GM18499 (cell line): ENCODE data around the gene TMEM121.

Experiments
- ATAC-seq: cut with Tn5 transposase; IDR thresholded peaks from one replicate; pipeline ENCODE4 v1.9.1; 2021; ENCODE audit warnings: moderate number of reproducible peaks; ENCODE audit not compliant: insufficient read depth, unreplicated experiment

Gene TMEM121

DNA sequence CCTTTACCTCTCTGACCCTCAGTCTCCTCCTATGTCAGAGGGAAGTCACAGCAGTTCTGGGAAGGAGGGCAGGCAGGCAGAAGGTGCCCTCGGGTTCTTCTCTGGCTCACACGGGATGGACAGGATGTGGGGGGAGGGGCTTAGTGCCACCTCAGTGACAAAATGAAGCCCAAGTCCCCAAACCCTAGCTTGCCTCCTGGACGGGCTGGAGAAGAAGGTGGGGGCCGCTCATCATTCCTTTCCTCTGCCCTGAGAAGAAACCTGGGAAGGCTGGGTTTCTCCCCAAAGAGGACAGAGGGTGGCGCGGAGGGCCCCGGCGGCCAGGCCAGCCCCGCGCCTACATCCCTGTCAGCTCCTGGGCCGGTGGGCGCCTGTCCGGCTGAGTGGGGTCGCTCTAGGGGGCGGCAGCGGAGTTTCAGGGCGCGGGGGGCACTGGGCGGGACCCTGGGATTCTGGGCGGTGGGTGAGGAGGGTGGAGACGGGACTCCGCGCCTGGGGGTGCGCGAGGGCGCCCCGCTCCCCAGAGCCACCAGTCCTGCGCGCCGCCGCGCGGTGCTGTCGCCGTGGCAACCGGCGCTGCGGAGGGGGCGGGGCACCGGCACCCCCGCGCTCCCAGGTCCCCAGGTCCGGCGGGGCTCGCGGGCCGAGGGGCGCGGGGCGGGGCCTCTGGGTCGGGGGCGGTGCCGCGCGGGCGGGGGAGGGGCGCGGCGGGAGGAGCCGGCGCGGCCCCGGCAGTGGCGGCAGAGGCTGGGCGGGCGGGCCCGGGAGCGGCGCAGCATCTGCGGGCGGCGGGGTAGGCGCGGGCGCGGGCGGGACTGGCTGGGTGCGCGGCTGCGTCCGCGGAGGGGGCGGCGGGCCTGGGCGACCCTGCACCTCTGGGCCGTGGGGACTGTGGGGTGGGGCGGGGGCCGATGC lies at the start of gene TMEM121:
TMEM121 (plus strand) TSS at position 723 of the 915 bp plus-strand sequence. CDS start 2,252 bp downstream, outside the sequence.
- no peak for ATAC-seq

DNA sequence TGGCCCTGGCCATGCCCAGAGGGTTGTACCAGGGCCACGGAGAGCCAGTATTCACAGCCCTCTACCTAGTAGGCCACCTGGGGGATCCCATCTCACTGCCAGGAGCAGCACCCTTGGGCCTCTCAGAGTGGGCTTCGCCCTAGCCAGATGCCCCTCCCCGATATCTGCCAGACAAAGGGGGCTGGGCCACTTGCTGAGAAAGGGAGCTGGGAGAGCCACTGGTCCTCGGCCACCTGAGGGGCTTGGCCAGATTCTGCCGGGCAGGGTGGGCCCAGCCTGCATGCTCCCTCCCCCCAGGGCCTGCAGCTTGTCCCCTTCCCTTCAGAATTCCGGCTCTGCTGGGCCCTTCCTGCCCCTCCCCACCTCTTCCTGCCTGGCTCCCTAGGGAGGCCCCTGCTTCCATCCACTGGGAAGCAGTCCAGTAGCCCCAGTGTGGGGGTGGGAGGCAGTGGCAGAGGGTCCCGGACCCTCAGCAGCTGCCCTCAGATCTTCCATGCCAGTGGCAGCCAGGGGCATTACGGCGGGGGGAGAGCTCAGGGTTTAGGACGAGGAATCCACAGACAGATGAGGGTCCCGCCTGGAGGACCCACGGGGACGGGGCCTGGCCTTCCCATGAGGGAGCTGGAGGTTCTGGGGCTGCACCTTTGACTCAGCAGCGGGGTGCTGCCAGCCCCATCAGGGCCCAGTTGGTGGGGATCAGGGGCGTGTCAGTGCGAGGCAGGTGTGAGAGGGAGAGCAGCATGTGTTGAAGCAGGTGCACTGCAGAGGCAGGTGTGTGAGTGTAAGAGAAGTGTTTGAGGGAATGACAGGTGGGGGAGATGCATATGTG lies 49.3 kb upstream of the TMEM121 start:
- ATAC-seq = no peak

DNA sequence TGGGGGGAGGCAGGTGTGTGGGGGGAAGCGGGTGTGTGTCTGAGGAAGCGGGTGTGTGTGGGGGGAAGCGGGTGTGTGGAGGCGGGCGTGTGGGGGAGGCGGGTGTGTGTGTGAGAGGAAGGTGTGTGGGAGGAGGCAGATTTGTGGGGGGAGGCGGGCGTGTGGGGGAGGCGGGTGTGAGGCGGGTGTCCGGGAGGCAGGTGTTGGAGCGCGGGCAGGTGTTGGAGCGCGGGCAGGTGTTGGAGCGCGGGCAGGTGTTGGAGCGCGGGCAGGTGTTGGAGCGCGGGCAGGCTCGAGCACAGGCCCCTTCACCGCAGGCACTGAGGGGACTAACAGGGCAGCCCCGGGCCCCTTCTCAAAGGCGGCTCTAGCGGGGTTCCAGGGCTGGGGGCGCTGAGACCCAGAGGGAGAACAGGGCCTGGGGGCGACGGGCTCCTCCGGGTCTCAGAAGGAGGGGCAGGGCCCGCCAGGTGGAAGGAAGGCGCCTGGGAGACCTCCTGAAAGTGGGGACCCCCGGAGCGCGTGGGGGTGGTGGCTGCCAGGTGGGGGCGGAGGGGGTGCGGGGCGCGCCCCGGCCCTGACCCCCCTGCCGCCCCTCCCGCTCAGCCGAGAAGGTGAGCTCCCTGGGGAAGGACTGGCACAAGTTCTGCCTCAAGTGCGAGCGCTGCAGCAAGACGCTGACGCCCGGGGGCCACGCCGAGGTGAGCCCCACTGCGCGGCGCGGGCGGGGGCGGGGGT lies 48.6 kb upstream of the TMEM121 start:
- ATAC-seq = no peak

DNA sequence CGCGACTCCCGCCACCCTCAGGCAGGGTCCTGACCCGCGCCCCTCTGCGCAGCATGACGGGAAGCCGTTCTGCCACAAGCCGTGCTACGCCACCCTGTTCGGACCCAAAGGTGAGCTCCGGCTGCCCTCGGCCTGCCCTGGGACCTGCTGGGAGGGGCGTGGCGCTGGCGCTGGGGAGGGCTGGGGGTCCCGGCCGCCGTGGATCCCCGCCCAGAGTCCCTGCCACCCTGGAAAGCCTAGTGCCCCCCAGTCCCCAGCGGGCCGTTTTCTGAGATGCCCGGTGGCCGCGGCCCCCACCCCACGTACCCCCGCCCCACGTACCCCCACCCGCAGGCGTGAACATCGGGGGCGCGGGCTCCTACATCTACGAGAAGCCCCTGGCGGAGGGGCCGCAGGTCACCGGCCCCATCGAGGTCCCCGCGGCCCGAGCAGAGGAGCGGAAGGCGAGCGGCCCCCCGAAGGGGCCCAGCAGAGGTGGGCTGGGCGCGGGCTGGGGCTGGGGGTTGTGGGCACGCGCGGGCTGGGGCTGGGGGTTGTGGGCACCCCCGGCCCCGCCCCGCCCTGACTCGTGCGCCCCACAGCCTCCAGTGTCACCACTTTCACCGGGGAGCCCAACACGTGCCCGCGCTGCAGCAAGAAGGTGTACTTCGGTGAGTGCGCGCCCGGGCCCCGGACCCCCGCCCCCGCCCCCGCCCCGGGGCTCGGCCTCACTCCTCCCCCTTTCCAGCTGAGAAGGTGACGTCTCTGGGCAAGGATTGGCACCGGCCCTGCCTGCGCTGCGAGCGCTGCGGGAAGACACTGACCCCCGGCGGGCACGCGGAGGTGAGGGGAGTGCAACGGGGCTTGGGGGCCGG lies 47.8 kb upstream of the TMEM121 start:
- no peak for ATAC-seq

DNA sequence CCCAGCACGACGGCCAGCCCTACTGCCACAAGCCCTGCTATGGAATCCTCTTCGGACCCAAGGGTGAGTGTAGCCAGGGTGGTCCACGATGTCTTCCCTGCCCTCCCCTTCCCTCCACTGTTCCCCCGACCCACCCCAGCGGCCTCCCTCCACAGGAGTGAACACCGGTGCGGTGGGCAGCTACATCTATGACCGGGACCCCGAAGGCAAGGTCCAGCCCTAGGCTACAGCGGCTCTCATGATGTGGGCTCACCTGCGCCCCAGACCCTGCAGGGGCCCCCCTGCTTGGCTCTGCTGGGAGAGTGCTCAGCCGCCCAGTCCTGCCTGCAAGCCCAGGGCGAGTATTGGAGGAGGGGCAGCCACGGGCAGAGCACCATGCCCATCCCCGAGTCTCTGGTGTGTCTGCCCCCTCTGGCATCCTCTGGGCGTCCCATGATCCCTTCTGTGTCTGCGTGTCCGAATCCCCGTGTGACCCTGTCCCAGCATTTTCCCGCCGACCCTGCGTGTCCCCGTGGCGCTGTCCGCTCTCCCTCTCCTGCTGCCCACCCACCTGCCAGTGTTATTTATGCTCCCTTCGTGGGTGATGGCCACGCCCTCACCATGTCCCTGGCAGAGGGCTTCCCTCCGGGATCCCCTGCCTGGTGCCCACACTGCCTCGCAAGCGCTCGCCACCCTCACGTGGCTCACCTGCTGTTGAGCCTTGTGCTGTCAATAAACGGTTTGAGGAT lies 46.8 kb upstream of the TMEM121 start:
- ATAC-seq = no peak

DNA sequence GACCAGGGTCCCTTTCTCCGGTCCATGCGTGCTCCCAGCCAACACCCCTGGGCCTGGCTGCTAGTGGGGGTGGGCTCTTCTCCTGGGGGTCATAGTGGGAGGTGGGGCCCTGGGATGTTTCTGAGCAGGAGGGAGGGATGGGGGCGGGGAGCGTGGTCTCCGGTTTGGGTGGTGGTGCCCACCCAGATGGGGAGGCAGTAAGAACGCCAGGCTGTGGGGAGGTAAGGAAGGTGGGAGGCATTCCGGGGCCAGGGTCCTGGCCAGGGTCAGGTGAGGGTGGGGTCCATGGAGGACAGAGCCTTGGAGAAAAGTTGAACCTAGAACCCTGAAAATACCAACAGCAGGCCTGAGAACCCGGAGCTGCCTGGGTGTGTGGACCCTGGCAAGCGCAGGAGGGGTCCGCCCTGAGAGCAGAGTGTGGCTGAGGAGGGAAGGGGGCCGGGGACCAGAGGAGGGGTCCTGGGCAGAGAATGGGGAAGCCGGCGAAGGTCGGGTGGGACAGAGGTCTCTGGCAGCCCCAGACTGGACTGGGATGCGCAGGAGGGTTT lies 46.1 kb upstream of the TMEM121 start:
- no peak for ATAC-seq

DNA sequence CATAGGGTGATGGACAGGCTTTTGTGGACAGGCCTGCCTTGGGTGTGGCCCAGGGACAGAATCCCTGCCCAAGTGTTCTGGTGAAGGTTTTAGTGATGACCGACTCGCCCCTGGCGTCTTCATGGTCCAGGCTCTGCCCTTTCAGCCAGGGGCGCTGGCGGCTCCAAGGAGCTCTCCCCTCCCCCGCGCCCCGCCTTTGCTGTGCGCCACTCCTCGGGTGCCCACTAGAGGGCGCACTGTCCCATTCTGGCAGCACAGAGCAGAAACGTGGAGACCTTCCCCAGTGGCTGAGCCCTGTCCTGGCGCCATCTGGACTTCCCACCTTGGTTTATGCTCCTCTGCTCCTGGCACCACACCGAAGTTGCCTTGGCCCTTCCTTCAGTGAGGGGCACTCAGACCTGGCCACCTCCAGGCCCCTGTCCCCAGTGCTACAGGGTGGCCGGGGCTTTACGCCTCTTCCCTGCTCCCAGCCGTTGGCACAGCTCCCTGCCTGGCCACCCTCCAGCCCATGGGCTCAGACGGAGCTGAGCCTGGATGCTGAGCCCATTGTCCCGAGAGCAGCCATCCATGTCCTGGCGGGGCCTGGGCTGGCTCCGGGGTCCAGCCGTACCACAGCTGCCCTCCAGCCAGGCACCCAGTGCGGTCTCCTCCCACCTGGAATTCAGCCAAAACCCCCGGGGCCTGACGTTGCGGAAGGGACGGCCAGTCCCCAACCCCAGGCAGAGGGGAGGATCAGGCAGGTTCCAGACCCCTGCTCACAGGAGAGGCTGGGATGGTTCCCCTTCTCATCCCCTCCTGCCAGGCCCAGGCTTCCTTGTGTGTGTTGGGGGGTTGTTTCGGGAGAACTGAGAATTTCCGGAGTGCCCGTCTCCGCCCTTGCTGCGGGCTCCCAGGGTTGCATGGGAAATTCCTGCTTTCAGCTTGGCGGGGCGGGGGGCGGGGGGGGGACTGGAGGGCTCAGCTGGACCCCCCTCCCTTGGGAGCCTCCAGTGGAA lies 45.3 kb upstream of the TMEM121 start:
- no peak for ATAC-seq

DNA sequence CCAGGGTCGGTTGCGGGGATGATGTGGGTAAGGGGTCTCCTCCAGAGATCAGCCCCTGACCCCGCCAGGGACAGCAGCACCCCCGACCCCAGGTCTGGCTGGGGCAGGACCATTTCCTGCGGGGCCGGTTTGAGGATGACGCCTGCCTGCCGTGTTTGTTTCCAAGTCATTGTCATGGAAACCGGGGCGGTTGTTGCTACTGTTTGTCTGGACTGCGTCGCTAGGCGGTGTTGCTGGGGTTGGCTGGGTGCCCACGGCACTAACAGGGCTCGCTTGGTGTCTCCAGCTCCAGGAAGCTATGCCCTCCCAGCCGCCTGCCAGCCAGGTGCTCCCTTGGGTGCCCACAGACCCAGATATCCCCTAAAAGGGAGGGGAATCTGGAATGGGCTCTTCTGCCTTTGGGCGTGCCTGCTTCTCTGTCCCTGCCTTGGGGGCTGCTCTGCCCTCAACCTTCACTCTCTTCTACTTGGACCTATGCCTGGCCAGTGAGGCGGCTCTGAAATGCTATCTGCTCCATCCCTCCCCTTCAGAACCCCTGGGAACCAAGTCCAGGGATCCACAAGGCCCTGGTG lies 44.4 kb upstream of the TMEM121 start:
- peak; percentile 41 for ATAC-seq

DNA sequence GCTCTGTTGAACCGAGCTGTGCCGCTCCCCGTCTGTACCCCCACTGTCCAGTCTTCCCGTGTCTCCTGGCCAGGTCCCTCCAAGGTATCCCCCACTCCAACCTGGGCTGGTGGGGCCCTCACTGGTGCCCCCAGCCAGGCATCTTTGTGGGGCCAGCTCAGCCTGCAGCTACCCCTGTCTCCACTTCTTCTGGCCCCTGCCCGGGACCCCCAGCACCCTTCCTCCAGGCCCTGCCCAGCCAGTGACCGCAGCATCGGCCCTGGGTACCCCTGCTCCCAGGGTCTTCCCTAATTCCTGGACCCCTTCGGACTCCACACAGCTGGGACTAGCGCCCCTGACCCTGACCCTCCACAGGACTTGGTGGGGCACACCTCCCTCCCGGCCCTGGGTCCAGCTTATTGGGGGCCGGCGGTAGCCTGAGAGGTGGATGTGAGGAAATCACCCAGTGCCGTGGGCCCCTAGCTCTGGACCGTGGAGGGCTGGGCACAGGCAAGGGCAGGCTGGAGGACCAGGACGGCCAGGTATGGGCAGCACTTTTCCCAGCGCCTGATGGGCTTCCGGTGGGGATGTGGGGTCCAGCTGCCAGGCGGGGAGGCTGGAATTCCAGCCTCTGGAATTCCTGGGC lies 43.8 kb upstream of the TMEM121 start:
- no peak for ATAC-seq

DNA sequence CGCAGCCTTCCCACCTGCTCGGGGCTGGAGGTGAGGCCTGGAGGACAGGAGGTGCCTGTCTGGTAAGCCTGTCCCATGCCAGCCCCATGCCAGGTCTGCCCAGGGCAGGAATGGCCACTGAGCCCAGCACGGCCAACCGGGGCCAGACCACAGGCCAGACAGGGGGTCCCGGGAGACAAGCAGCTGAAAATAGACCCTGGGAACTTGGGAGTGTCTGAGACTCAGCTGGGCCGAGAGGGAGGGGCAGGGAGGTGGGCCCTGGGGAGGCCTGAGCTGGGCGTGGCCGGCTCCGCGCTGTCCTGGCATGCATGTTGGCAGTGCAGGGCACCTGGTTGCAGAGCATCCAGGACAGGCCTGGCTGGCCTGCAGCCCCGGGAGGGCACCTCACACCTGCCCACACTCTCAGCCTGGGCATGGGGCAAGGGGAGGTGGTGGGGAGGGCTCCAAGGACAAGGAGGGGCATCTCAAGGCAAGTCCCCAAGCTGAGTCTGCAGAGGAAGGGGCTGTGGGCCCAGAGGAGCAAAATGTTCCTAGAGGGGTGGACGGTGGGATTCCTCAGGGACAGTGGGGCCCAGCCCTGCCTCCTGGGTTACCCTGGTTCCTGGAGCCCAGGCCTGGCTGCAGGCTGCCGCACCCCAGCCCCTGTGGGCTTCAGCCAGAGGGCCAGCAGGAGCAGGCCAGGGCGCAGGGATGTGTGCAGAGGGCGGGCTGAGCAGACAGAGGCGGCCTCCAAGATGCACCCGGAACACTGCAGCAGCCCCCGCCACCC lies 42.9 kb upstream of the TMEM121 start:
- ATAC-seq = no peak

DNA sequence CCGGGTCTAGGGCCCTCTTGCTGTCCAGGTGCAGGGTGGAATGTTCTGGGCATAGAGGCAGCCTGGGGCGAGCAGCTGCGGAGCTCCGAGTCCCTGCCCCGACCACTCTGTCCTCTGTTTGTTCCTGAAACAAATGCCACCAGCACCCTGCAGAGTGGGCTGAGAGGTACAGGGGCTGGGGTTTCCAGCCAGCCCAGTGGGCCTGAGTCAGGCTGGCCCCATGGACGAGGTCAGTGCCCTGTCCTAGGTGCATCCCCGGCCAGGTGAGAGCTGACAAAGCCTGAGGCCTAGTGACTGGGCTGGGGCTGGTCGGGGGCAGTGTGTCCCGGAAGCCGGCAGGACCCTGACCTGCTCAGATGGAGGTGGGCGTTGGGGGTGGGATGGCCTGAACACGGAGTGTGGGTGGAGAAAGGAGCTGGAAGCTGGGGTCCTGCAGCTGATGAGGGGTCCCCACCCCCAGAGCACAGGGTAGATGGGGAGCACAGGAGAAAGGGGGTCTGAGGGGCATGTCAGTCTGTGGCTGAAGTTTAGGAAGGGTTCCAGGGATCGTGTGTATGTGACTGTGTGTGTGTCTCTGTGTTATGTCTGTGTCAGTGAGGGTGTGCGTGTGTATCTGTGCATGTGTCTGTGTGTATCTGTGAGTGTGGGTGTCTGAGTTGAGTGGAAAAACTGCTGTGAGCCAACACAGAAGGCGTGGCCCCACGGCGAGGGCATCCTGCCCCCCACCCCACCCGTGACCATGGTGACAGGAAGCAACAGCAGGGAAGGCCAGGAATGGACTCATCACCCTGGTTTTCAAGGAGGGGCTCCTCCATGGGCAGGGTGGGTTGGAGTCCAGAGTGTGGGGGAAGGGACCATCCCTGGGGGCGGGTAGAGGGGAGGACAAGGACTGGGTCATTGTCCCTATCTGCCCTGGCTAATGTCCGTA lies 42.0 kb upstream of the TMEM121 start:
- no peak for ATAC-seq

DNA sequence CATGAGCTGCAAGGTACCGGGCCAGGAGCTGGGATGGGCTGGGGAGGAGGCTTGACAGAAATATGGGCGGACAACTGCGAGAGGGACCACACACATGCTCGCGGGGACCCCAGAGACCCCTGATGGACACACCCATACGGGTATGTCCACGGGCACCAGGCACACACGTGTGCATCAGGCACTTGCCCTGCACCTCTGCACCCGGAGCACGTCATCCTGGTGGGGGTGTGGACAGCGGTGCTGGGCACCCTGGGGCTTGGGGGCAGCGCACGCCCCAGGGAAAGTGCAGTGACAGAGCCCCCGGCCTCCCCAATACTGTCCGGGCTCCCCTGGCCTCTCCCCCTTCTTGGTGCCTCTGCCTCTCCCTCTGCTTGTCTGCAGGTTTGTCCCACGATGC lies 41.4 kb upstream of the TMEM121 start:
- ATAC-seq = no peak

DNA sequence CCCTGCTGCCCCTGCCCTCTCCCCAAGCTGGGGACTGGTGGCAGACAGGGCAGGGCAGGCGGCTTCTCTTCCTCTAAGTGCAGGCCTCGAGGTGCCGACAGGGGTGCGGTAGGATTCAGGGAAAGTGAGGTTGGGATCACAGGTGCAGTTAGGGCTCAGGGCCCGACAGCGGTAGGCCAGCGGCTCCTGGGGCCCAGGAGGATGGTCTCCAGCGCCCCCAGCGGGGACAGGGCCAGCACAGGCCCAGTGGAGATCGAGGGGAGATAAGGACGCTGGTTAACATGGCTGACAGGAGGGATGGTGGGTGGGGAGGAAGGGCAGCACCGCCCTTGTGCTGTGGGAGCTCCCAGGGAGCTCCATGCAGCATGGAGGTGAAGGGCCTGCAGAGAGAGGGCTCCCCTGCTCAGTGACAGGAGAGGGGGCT lies 40.6 kb upstream of the TMEM121 start:
- no peak for ATAC-seq

DNA sequence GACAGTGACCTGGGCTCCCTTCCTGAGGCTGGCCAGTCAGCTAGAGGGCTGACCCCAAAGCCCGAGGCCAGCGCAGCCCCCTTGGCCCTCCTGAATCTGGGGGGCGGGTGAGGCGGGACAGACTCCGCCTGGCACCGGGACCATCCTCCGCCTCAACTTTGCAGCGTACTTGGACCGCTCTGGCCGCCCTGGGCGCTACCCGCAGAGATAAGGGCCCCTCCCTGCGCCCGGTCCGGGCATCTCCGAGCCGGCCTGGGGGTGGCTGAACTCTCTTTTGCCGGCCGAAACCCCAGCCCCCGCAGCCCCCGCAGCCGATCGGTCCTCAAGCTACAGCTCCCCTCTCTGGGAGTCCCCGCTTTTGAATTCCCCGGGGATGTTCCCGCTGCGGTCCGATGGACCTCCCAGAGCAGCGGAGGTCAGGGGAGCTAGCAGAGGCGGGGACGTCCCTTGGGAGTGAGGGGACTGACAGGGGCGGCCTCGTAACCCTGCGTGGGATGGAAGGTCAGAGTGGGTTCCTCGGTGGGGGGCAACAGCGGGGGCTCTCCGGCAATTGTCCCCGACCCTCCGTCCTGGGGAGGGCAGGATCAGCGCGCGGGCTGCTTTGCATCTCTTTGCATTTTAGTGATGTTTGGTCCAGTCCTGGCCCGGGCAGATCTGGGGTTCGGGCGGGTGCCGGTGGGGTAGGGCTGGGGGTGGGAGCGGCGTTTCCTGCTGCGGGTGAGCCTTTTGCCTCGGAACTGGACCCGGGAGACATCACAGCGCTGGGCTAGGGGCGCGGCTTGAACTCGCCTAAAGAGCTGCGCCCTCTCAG lies 40.0 kb upstream of the TMEM121 start, which contains the start of gene CRIP1:
CRIP1 (plus strand) TSS at position 724 of the 811 bp plus-strand sequence. CDS start 374 bp downstream, outside the sequence.
- ATAC-seq = no peak
